ENCODE results near the gene POPDC2. TPM values are rescaled to one million over a fixed set of nuclear protein-coding genes. Genes with fewer than 3 reads are reported as not detected.

Gene POPDC2
- total and polyA plus RNA-seq, 2 donors (not counting 1 experiment from before 2014, with no cell fraction given), result 8.0 to 9.5 TPM

DNA sequence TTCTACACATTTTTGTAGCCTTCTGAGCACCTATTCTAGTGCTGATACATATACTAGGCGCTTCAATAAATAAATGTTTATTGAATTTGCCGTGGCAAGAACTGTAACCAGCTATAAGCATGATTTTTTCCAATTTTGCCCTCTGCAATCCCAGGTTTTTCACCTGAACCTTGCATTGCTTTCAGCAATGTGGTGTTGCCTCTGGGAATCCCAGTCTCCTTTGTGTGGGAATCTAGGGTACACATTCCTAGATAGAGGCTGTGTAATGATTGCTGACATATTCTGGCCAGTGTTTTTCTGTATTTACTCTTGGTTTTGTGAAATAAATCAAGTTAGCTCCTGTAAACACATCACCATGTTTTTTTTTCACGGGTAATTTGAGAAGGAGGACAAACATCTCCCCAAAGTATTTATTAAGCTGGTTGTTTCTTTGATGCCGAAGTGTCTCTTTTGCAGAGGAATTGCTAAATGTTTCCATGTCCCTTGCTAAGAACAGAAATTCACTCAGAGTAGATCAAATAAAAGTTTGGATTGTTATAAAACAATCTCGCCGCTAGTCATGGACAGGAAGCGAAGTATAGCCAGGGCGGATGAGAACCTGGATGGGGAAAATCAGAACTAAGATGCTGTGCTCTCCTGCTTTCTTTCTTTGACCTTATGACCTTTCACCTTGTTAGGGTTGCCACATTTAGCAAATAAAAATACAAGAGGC, 43.6 kb upstream of the POPDC2 start:
- Mint-ChIP-seq H3K9me3 (ENCODE audit: insufficient read depth) (peaks cover 5% of the 10 kb centered on the region), H3K27me3 (no peaks in the 10 kb centered on the region), H3K27ac (peak overlapping the region; percentile 82), H3K4me1 (peaks cover 35% of the 10 kb centered on the region), H3K4me3 (peak overlapping the region; percentile 88)
- Histone ChIP-seq H3K9ac (ENCODE audit: low read length) (no peak overlapping the region), H3K36me3 (replicated peaks in 1 of 2; ENCODE audit: control extremely low read depth in 1 of 2, control insufficient read depth in 1 of 2, extremely low read depth in 1 of 2, insufficient read depth in 2 of 2, low read length in 1 of 2) (no peaks in the 10 kb centered on the region), H3K79me2 (ENCODE audit: control insufficient read depth, insufficient read depth, low read length) (no peaks in the 10 kb centered on the region), H3K27me3 (replicated peaks in 1 of 4; ENCODE audit: control extremely low read depth in 1 of 4, control insufficient read depth in 3 of 4, insufficient read depth in 4 of 4, low read length in 3 of 4) (no peaks in the 10 kb centered on the region), H3K9me3 (ENCODE audit: control extremely low read depth in 1 of 3, control insufficient read depth in 2 of 3, insufficient read depth in 1 of 3, low read length in 2 of 3) (peaks cover 0 to 13% (median 0%) of the 10 kb centered on the region in 3 donors), H3K4me1 (ENCODE audit: control insufficient read depth in 2 of 2, insufficient read depth in 2 of 2, low read length in 2 of 2) (peaks cover 25 to 32% of the 10 kb centered on the region in 2 donors), H2AFZ (ENCODE audit: insufficient read depth, low read depth, low read length, poor library complexity, severe bottlenecking) (no peak overlapping the region), H3K27ac (ENCODE audit: low read length in 2 of 2) (no peak overlapping the region), H3K4me2 (replicated peaks; ENCODE audit: low read depth, low read length, poor library complexity, severe bottlenecking) (no peak overlapping the region), H4K20me1 (ENCODE audit: control insufficient read depth, insufficient read depth, low read length, poor library complexity, severe bottlenecking) (no peaks in the 10 kb centered on the region), H3K4me3 (ENCODE audit: control extremely low read depth in 1 of 5, extremely low read depth in 1 of 5, insufficient read depth in 1 of 5, low read depth in 2 of 5, low read length in 4 of 5) (no peak overlapping the region)
- ATAC-seq (ENCODE audit: low read depth), result no peak
- CTCF ChIA-PET, result no interaction called here
- POLR2A ChIA-PET, result no interaction called here
- no peak for DNase-seq
- no CpG with 5 or more reads among the region's 8 CpGs for WGBS (ENCODE audit: insufficient coverage)
- intact Hi-C loops (cut with micrococcal nuclease), result loop anchor here (1.0 to 10.0 kb wide), 6 partner anchors 241 to 1038 kb away; partner anchors contain the start of genes ARHGAP31, B4GALT4, GSK3B and GTF2E1
- TF ChIP-seq CTCF (IDR thresholded peaks at IDR 0.05), result no peak
